Stimulated activated naive CD8-positive, alpha-beta T cell treated with anti-CD3 and anti-CD28 coated beads, Interleukin-15, Interleukin-2, amounts not matched to agents 100 U/mL and 50 U/mL, for 24 hours (primary cell): ENCODE measurements around the gene EPN2.

Source experiments
- ATAC-seq: fragments of 150-1000 bp; cut with Tn5 transposase; one replicate; pipeline ENCODE4 v1.10.0; 2021
- DNase-seq: peaks from one replicate; pipeline ENCODE4 v3.0.0; 2021

Gene EPN2

DNA sequence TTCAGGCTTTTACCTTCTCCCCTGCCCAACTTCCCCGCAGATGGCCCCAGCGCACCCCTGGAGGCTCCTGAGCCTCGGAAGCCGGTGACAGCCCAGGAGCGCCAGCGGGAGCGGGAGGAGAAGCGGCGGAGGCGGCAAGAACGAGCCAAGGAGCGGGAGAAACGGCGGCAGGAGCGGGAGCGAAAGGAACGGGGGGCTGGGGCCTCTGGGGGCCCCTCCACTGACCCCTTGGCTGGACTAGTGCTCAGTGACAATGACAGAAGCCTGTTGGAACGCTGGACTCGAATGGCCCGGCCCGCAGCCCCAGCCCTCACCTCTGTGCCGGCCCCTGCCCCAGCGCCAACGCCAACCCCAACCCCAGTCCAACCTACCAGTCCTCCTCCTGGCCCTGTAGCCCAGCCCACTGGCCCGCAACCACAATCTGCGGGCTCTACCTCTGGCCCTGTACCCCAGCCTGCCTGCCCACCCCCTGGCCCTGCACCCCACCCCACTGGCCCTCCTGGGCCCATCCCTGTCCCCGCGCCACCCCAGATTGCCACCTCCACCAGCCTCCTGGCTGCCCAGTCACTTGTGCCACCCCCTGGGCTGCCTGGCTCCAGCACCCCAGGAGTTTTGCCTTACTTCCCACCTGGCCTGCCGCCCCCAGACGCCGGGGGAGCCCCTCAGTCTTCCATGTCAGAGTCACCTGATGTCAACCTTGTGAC is 144.7 kb downstream of the EPN2 start:
- DNase-seq: no peak
- ATAC-seq: no peak

DNA sequence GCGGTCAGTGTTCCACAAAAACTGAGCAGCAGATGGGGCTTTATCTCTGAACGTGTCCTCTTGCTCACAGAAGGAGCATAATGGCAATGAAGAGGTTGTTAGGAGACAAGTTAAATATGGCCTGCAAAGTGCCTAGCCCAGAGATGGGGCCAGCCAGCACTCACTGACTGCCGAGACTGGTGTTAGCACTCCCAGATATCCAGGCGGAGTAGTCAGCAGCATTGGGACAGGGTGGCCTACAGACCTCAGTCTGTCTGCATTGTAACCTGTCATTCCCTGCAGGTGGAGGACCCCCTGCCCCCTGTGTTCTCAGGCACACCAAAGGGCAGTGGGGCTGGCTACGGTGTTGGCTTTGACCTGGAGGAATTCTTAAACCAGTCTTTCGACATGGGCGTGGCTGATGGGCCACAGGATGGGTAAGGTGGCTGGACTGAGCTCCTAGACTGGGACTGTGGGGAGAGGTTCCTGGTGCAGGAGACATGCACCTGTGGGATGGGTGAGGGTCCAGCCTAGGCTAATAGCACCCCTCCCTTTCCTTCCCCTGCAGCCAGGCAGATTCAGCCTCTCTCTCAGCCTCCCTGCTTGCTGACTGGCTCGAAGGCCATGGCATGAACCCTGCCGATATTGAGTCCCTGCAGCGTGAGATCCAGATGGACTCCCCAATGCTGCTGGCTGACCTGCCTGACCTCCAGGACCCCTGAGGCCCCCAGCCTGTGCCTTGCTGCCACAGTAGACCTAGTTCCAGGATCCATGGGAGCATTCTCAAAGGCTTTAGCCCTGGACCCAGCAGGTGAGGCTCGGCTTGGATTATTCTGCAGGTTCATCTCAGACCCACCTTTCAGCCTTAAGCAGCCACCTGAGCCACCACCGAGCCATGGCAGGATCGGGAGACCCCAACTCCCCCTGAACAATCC is 145.6 kb downstream of the EPN2 start:
- ATAC-seq (no peak), DNase-seq (no peak)

GRCh38 chr17:19383681-19384470 is 146.7 kb downstream of the EPN2 start:
- no peak for DNase-seq

GRCh38 chr17:19384723-19385391 is 147.7 kb downstream of the EPN2 start:
- no peak for ATAC-seq
- DNase-seq: no peak

More at GRCh38 chr17:19383681-19384470, 146.7 kb downstream of the EPN2 start:
- ATAC-seq: no peak

DNA sequence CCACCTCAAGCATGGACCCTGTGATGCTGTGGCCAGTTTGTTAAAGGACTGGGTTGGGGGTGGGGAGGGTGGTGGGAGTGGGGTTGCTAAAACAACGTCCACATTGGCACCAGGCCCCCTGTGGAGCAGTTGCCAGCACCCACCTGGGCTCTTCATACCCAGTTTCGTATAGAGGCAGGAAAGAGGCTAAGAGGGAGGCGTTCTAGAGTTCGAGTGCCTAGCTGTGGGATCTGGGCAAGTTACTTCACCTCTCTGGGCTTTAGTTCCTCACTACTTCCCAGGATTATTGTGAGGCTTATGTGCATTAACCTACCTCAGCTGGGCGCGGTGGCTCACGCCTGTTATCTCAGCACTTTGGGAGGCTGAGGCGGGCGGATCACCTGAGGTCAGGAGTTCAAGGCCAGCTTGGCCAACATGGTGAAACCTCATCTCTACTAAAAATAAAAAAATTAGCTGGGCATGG is 148.4 kb downstream of the EPN2 start:
- ATAC-seq (no peak), DNase-seq (no peak)
